ENCODE measurements around the gene C2CD4C.
"Not testable (repeated sequence)": the region's sequence is repeated elsewhere in the genome, so short reads cannot be mapped to it uniquely, and the experiment has no call there.

The C2CD4C gene

GRCh38 chr19:362154-362553 is 46.8 kb downstream of the C2CD4C start:
- DNase-seq, result no peak

GRCh38 chr19:359653-359925 is 49.4 kb downstream of the C2CD4C start:
- no peak for DNase-seq

GRCh38 chr19:355536-355935 is 53.4 kb downstream of the C2CD4C start:
- DNase-seq, result not testable (repeated sequence)

Data from NCI-H446 (cell line).